ENCODE results near the gene GZMM. TPM values are rescaled to one million over a fixed set of nuclear protein-coding genes. Genes with fewer than 3 reads are reported as not detected.

Gene GZMM
- total and polyA plus RNA-seq, 2 of the 13 experiments (the other 11 are each of a cell fraction or from before 2014, with no cell fraction given): 0.07 TPM; not detected in 1

- TF ChIP-seq AFF4 (CRISPR knock-in tag; IDR thresholded peaks at IDR 0.05) (no peak; the same call in 1 of the 2 replicates), ZNF75D (CRISPR knock-in tag; IDR thresholded peaks at IDR 0.05; ENCODE audit: borderline replicate concordance) (no peak), ZNF546 (CRISPR knock-in tag; conservative IDR thresholded peaks at IDR 0.05) (peak; percentile 88; the same call in 1 of the 2 replicates), GATA4 (IDR thresholded peaks at IDR 0.05; ENCODE audit: borderline replicate concordance, low read depth) (no peak), RNF2 (conservative IDR thresholded peaks at IDR 0.05; ENCODE audit: low read depth) (no peak), ZBTB3 (CRISPR knock-in tag; IDR thresholded peaks at IDR 0.05; ENCODE audit: borderline replicate concordance, low read depth) (peak; percentile 86), ZNF335 (CRISPR knock-in tag; IDR thresholded peaks at IDR 0.05) (no peak), NAIF1 (CRISPR knock-in tag; IDR thresholded peaks at IDR 0.05; ENCODE audit: borderline replicate concordance) (no peak), ZNF230 (CRISPR knock-in tag; IDR thresholded peaks at IDR 0.05) (no peak), HNRNPK (IDR thresholded peaks at IDR 0.05; ENCODE audit: low read depth, low read length, poor library complexity, severe bottlenecking) (no peak), ZNF567 (CRISPR knock-in tag; IDR thresholded peaks at IDR 0.05; ENCODE audit: borderline replicate concordance) (no peak), CENPT (CRISPR knock-in tag; IDR thresholded peaks at IDR 0.05; ENCODE audit: low read depth) (no peak), SALL1 (CRISPR knock-in tag; IDR thresholded peaks at IDR 0.05) (no peak), ZBTB33 (CRISPR knock-in tag; IDR thresholded peaks at IDR 0.05) (no peak), ZNF274 (CRISPR knock-in tag; IDR thresholded peaks at IDR 0.05) (no peak), ATF1 (CRISPR knock-in tag; IDR thresholded peaks at IDR 0.05) (no peak), IRX3 (CRISPR knock-in tag; IDR thresholded peaks at IDR 0.05; ENCODE audit: borderline replicate concordance, low read depth) (no peak), ASH2L (IDR thresholded peaks at IDR 0.05; ENCODE audit: insufficient read length, low read depth, low read length) (no peak), ZBTB49 (CRISPR knock-in tag; IDR thresholded peaks at IDR 0.05; ENCODE audit: borderline replicate concordance) (no peak), MATR3 (CRISPR knock-in tag; IDR thresholded peaks at IDR 0.05) (no peak), ZFP36 (IDR thresholded peaks at IDR 0.05; ENCODE audit: borderline replicate concordance, low read depth, low read length, partially characterized antibody) (no peak)
These were observed 13.5 kb upstream of the GZMM start (continued) for GRCh38 chr19:530134-531008.

Measured in HepG2 (cell line).